HepG2 (cell line): ENCODE data around the gene GRK6. TPM values are rescaled to one million over a fixed set of nuclear protein-coding genes. Genes with fewer than 3 reads are reported as not detected.
A peak's percentile ranks its signal among the peaks of the same experiment; 100 is the strongest.

Experiments used
- CCDC6 ChIP-seq: sonication (generic); formaldehyde crosslinking; IDR thresholded peaks from 2 replicates; pipeline ENCODE4 v1.8.1; 2022; ENCODE audit warnings: mild to moderate bottlenecking, missing genetic modification reagents, moderate library complexity
- CHD4 ChIP-seq: fragments of 200-600 bp; sonication (generic); IDR thresholded peaks from 2 replicates; pipeline ENCODE4 v1.7.0; 2017; ENCODE audit warnings: mild to moderate bottlenecking, low read length, borderline replicate concordance
- ELF3 ChIP-seq: IDR thresholded peaks from 2 replicates; pipeline ENCODE4 v1.6.1; 2016; ENCODE audit warnings: missing genetic modification reagents, missing compliant biosample characterization
- HOMEZ ChIP-seq: IDR thresholded peaks from 2 replicates; pipeline ENCODE4 v1.6.1; 2016; ENCODE audit warnings: low read depth
- MAFF ChIP-seq: IDR thresholded peaks from 2 replicates; pipeline ENCODE4 v1.6.1; 2011; ENCODE audit warnings: low read depth, low read length, improper control_type of control experiment
- NFIB ChIP-seq: sonication (generic); formaldehyde crosslinking; IDR thresholded peaks from 2 replicates; pipeline ENCODE4 v1.9.0; 2021; ENCODE audit warnings: missing genetic modification reagents, mild to moderate bottlenecking, borderline replicate concordance
- PAX8 ChIP-seq: sonication (generic); formaldehyde crosslinking; IDR thresholded peaks from 2 replicates; pipeline ENCODE4 v1.8.0; 2022; ENCODE audit warnings: mild to moderate bottlenecking, missing genetic modification reagents, borderline replicate concordance
- PHF20 ChIP-seq: sonication (generic); formaldehyde crosslinking; IDR thresholded peaks from 2 replicates; pipeline ENCODE4 v1.5.0; 2020; ENCODE audit warnings: mild to moderate bottlenecking, missing genetic modification reagents
- RFXAP ChIP-seq: sonication (generic); formaldehyde crosslinking; IDR thresholded peaks from 2 replicates; pipeline ENCODE4 v1.4.0; 2020; ENCODE audit warnings: missing genetic modification reagents, borderline replicate concordance
- SP5 ChIP-seq: IDR thresholded peaks from 2 replicates; pipeline ENCODE4 v1.6.1; 2016; ENCODE audit warnings: low read depth, borderline replicate concordance
- TOPORS ChIP-seq: sonication (generic); formaldehyde crosslinking; IDR thresholded peaks from 2 replicates; pipeline ENCODE4 v1.8.0; 2023; ENCODE audit warnings: mild to moderate bottlenecking, missing genetic modification reagents
- ZNF101 ChIP-seq: sonication (generic); formaldehyde crosslinking; IDR thresholded peaks from 2 replicates; pipeline ENCODE4 v1.4.0; 2020; ENCODE audit warnings: mild to moderate bottlenecking, low read depth, missing genetic modification reagents, borderline replicate concordance
- ZNF441 ChIP-seq: sonication (generic); formaldehyde crosslinking; IDR thresholded peaks from 2 replicates; pipeline ENCODE4 v1.7.0; 2021; ENCODE audit warnings: missing genetic modification reagents, borderline replicate concordance
- ZNF879 ChIP-seq: sonication (generic); formaldehyde crosslinking; IDR thresholded peaks from 2 replicates; pipeline ENCODE4 v1.8.1; 2023; ENCODE audit warnings: missing genetic modification reagents
- polyA plus RNA-seq, 8 experiments: library from polyadenylated mRNA; depleted of rRNA in 3 of 8; stranded (reverse) in 7 of 8; unstranded in 1 of 8; fragments of >200 nt; fragmentation: Illumina TruSeq in 4 of 8; extraction: Trizol in 4 of 8; gene quantifications; 2 replicates each; pipeline versions ENCODE4 v1.2.1 to v1.2.3, GENCODE V29; 2011 to 2016; ENCODE audit warnings: low read depth in 4 of 8, missing spikeins in 1 of 8, mixed read lengths in 1 of 8; ENCODE audit not compliant: insufficient read depth in 1 of 8
- total RNA-seq, 5 experiments: library from RNA; depleted of rRNA; stranded (reverse); fragments of >200 nt; fragmentation: Illumina TruSeq; extraction: Trizol; gene quantifications; 2 replicates each; pipeline ENCODE4 v1.2.3, GENCODE V29; 2016; ENCODE audit warnings: low read depth in 1 of 5
- TF ChIP-seq, protein P1 (sequence below): IDR thresholded peaks from 2 replicates; pipeline ENCODE4 v1.4.0; 2020; ENCODE audit warnings: mild to moderate bottlenecking, missing genetic modification reagents
- TF ChIP-seq, protein P2 (sequence below): IDR thresholded peaks from 2 replicates; pipeline ENCODE4 v1.6.1; 2012; ENCODE audit warnings: low read length, improper control_type of control experiment
- TF ChIP-seq, protein P3 (sequence below): sonication (generic); formaldehyde crosslinking; IDR thresholded peaks from 2 replicates; pipeline ENCODE4 v1.5.0; 2020; ENCODE audit warnings: mild to moderate bottlenecking, missing genetic modification reagents, borderline replicate concordance

The GRK6 gene
- total and polyA plus RNA-seq, 2 of the 13 experiments (the other 11 are each of a cell fraction or from before 2014, with no cell fraction given), result 13.2 to 19.9 TPM

DNA sequence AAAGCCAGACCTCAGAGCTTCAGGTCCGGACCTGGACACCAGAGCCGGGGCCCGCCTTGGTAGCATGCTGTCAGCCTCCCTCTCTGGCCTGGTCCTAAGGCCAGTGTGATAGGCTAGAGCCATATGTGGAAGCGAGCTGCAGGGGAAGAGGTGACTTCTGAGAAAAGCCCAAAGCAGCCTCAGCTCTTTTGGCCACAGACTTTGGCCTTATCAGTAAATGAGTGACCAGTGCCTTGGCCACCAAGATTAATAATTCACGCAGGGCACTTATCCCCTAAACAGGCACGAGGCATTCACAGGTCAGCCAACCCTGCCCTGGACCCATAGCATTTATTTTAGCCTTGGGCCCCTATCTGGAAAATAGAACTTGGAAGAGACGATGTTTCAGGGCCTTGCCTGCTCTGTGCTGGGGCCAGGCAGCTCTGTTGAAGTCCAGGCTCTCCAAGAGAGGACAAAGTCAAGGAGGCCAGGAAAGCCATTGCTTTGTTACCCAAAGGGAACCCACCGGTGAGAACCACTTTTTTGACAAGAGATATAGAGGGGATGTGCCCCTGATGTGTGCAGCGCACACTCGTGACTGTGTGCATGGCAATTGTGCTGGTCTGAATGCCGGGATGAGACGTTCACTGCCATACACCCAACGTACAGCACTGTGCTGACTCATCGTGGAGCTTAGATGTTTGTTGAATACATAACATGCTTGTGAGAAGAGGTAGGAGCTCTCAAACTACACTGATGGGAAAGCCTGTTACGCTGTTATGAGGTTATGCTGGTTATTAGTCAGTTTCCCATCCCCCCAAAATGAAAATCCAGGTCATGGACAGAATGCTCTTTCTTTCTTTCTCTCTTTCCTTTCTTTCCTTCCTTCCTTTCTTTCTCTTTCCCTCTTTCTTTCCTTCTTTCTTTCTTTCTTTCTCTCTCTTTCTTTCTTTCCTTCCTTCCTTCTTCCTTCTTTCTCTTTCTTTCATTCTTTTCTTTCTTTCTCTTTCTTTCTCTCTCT is 47.3 kb upstream of the GRK6 start (continued):
- TF ChIP-seq HOMEZ (CRISPR knock-in tag) (no peak; the same call in 1 of the 2 replicates), RFXAP (CRISPR knock-in tag) (0 out of 2 replicates have a peak, but pooled peaks have one; percentile 74), TOPORS (CRISPR knock-in tag) (no peak), PAX8 (CRISPR knock-in tag) (no peak), PHF20 (peak; percentile 59), ZNF879 (CRISPR knock-in tag) (no peak), CHD4 (0 out of 2 replicates have a peak, but pooled peaks have one; percentile 27), ZNF441 (CRISPR knock-in tag) (no peak; the same call in 1 of the 2 replicates), SP5 (0 out of 2 replicates have a peak, but pooled peaks have one; percentile 17), ELF3 (peak; percentile 6; the same call in 1 of the 2 replicates), CCDC6 (CRISPR knock-in tag) (peak; percentile 45; the same call in 1 of the 2 replicates), MAFF (peak; percentile 84), ZNF101 (CRISPR knock-in tag) (no peak), NFIB (CRISPR knock-in tag) (no peak)
- TF ChIP-seq, protein P1, sequence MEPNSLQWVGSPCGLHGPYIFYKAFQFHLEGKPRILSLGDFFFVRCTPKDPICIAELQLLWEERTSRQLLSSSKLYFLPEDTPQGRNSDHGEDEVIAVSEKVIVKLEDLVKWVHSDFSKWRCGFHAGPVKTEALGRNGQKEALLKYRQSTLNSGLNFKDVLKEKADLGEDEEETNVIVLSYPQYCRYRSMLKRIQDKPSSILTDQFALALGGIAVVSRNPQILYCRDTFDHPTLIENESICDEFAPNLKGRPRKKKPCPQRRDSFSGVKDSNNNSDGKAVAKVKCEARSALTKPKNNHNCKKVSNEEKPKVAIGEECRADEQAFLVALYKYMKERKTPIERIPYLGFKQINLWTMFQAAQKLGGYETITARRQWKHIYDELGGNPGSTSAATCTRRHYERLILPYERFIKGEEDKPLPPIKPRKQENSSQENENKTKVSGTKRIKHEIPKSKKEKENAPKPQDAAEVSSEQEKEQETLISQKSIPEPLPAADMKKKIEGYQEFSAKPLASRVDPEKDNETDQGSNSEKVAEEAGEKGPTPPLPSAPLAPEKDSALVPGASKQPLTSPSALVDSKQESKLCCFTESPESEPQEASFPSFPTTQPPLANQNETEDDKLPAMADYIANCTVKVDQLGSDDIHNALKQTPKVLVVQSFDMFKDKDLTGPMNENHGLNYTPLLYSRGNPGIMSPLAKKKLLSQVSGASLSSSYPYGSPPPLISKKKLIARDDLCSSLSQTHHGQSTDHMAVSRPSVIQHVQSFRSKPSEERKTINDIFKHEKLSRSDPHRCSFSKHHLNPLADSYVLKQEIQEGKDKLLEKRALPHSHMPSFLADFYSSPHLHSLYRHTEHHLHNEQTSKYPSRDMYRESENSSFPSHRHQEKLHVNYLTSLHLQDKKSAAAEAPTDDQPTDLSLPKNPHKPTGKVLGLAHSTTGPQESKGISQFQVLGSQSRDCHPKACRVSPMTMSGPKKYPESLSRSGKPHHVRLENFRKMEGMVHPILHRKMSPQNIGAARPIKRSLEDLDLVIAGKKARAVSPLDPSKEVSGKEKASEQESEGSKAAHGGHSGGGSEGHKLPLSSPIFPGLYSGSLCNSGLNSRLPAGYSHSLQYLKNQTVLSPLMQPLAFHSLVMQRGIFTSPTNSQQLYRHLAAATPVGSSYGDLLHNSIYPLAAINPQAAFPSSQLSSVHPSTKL, result peak; percentile 1
- TF ChIP-seq, protein P2, sequence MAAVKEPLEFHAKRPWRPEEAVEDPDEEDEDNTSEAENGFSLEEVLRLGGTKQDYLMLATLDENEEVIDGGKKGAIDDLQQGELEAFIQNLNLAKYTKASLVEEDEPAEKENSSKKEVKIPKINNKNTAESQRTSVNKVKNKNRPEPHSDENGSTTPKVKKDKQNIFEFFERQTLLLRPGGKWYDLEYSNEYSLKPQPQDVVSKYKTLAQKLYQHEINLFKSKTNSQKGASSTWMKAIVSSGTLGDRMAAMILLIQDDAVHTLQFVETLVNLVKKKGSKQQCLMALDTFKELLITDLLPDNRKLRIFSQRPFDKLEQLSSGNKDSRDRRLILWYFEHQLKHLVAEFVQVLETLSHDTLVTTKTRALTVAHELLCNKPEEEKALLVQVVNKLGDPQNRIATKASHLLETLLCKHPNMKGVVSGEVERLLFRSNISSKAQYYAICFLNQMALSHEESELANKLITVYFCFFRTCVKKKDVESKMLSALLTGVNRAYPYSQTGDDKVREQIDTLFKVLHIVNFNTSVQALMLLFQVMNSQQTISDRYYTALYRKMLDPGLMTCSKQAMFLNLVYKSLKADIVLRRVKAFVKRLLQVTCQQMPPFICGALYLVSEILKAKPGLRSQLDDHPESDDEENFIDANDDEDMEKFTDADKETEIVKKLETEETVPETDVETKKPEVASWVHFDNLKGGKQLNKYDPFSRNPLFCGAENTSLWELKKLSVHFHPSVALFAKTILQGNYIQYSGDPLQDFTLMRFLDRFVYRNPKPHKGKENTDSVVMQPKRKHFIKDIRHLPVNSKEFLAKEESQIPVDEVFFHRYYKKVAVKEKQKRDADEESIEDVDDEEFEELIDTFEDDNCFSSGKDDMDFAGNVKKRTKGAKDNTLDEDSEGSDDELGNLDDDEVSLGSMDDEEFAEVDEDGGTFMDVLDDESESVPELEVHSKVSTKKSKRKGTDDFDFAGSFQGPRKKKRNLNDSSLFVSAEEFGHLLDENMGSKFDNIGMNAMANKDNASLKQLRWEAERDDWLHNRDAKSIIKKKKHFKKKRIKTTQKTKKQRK, result no peak
- TF ChIP-seq, protein P3, sequence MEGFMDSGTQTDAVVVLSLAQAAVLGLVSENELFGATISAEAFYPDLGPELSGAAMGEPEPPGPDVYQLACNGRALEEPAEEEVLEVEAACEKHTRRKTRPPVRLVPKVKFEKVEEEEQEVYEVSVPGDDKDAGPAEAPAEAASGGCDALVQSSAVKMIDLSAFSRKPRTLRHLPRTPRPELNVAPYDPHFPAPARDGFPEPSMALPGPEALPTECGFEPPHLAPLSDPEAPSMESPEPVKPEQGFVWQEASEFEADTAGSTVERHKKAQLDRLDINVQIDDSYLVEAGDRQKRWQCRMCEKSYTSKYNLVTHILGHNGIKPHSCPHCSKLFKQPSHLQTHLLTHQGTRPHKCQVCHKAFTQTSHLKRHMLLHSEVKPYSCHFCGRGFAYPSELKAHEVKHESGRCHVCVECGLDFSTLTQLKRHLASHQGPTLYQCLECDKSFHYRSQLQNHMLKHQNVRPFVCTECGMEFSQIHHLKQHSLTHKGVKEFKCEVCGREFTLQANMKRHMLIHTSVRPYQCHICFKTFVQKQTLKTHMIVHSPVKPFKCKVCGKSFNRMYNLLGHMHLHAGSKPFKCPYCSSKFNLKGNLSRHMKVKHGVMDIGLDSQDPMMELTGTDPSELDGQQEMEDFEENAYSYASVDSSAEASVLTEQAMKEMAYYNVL (CRISPR knock-in tag), result peak; percentile 74; the same call in 1 of the 2 replicates
